Parathyroid adenoma (tissue), 2 donors: ENCODE results near the gene RANBP10.

ENCODE experiments used
- H2AFZ ChIP-seq: fragments of 300-600 bp; sonication (generic); one replicate; pipeline ENCODE4 v1.7.0; 2017; ENCODE audit warnings: antibody characterized with exemption, mild to moderate bottlenecking
- H3K27ac ChIP-seq: fragments of 300-600 bp; sonication (generic); one replicate; pipeline ENCODE4 v1.7.0; 2017
- H3K27me3 ChIP-seq: fragments of 300-600 bp; sonication (generic); one replicate; pipeline ENCODE4 v1.7.0; 2017; ENCODE audit warnings: low read length; ENCODE audit not compliant: control insufficient read depth, insufficient read depth
- H3K36me3 ChIP-seq: fragments of 300-600 bp; sonication (generic); one replicate; pipeline ENCODE4 v1.7.0; 2017; ENCODE audit warnings: low read length; ENCODE audit not compliant: control insufficient read depth, insufficient read depth
- H3K4me1 ChIP-seq: fragments of 300-600 bp; sonication (generic); one replicate; pipeline ENCODE4 v1.7.0; 2017; ENCODE audit warnings: control low read depth
- H3K4me2 ChIP-seq: fragments of 300-600 bp; sonication (generic); one replicate; pipeline ENCODE4 v1.7.0; 2017; ENCODE audit warnings: low read length
- H3K4me3 ChIP-seq: fragments of 300-600 bp; sonication (generic); one replicate; pipeline ENCODE4 v1.7.0; 2017; ENCODE audit warnings: low read depth, low read length
- H3K79me2 ChIP-seq: fragments of 300-600 bp; sonication (generic); one replicate; pipeline ENCODE4 v1.7.0; 2017; ENCODE audit warnings: control low read depth
- H3K9ac ChIP-seq: fragments of 300-600 bp; sonication (generic); one replicate; pipeline ENCODE4 v1.7.0; 2017; ENCODE audit warnings: mild to moderate bottlenecking
- H3K9me3 ChIP-seq: fragments of 300-600 bp; sonication (generic); one replicate; pipeline ENCODE4 v1.7.0; 2017; ENCODE audit warnings: low read length; ENCODE audit not compliant: control insufficient read depth
- CTCF ChIP-seq: fragments of 300-600 bp; sonication (generic); IDR thresholded peaks from one replicate; pipeline ENCODE4 v1.7.0; 2017; ENCODE audit warnings: antibody characterized with exemption, mild to moderate bottlenecking
- donor health status: primary hyperparathyroidism.

Gene RANBP10

GRCh38 chr16:67719778-67720144 lies 86.6 kb downstream of the RANBP10 start:
- Histone ChIP-seq H3K9me3 (no peaks in the 10 kb centered on the region), H3K4me2 (peak overlapping the region; percentile 97), H3K4me3 (peak overlapping the region; percentile 96), H3K79me2 (peaks cover 37% of the 10 kb centered on the region), H3K27ac (peak overlapping the region; percentile 76), H3K27me3 (no peaks in the 10 kb centered on the region), H2AFZ (peak overlapping the region; percentile 97), H3K36me3 (no peaks in the 10 kb centered on the region), H3K4me1 (peaks cover 14% of the 10 kb centered on the region), H3K9ac (no peak overlapping the region)
- TF ChIP-seq CTCF: no peak

- H3K4me1 ChIP-seq: peaks cover 14% of the 10 kb centered on the region
- no peaks in the 10 kb centered on the region for H3K27me3 ChIP-seq
- H3K36me3 ChIP-seq: no peaks in the 10 kb centered on the region
- TF ChIP-seq CTCF: no peak
- H2AFZ ChIP-seq: peak within 1 kb of the TSS; percentile 97
- peak within 1 kb of the TSS; percentile 42 for H3K9ac ChIP-seq
- H3K4me3 ChIP-seq: peak within 1 kb of the TSS; percentile 96
- no peaks in the 10 kb centered on the region for H3K9me3 ChIP-seq
- peaks cover 41% of the 10 kb centered on the region for H3K79me2 ChIP-seq
- peak within 1 kb of the TSS; percentile 76 for H3K27ac ChIP-seq
- H3K4me2 ChIP-seq: peak within 1 kb of the TSS; percentile 97
Measured at GRCh38 chr16:67719048-67719777, 87.1 kb downstream of the RANBP10 start, which contains the start of gene GFOD2. Gene GFOD2, minus strand, starts transcription at chr16:67719316. Its CDS starts 33,601 bp downstream, at chr16:67685715.

- Histone ChIP-seq H3K4me3 (peak overlapping the region; percentile 96), H3K4me1 (peaks cover 14% of the 10 kb centered on the region), H3K79me2 (peaks cover 46% of the 10 kb centered on the region), H3K27me3 (no peaks in the 10 kb centered on the region), H3K9ac (peak overlapping the region; percentile 42), H2AFZ (peak overlapping the region; percentile 97), H3K4me2 (peak overlapping the region; percentile 97), H3K9me3 (no peaks in the 10 kb centered on the region), H3K36me3 (no peaks in the 10 kb centered on the region), H3K27ac (peak overlapping the region; percentile 76)
- TF ChIP-seq CTCF: no peak
Measured at GRCh38 chr16:67718668-67719047, 87.7 kb downstream of the RANBP10 start.

GRCh38 chr16:67716097-67716496 lies 90.3 kb downstream of the RANBP10 start:
- no peak overlapping the region for H3K4me2 ChIP-seq
- TF ChIP-seq CTCF: no peak
- H3K79me2 ChIP-seq: peaks cover 58% of the 10 kb centered on the region
- no peak overlapping the region for H3K4me3 ChIP-seq
- H3K9me3 ChIP-seq: no peaks in the 10 kb centered on the region
- H3K9ac ChIP-seq: no peak overlapping the region
- H3K4me1 ChIP-seq: peaks cover 14% of the 10 kb centered on the region
- no peaks in the 10 kb centered on the region for H3K27me3 ChIP-seq
- no peak overlapping the region for H2AFZ ChIP-seq
- H3K27ac ChIP-seq: no peak overlapping the region
- no peaks in the 10 kb centered on the region for H3K36me3 ChIP-seq

GRCh38 chr16:67714522-67714921 lies 91.8 kb downstream of the RANBP10 start:
- no peaks in the 10 kb centered on the region for H3K27me3 ChIP-seq
- no peak overlapping the region for H3K9ac ChIP-seq
- peaks cover 12% of the 10 kb centered on the region for H3K4me1 ChIP-seq
- no peak for TF ChIP-seq CTCF
- no peak overlapping the region for H3K4me3 ChIP-seq
- H3K79me2 ChIP-seq: peaks cover 62% of the 10 kb centered on the region
- no peaks in the 10 kb centered on the region for H3K9me3 ChIP-seq
- H3K4me2 ChIP-seq: no peak overlapping the region
- H3K36me3 ChIP-seq: no peaks in the 10 kb centered on the region
- H2AFZ ChIP-seq: no peak overlapping the region
- H3K27ac ChIP-seq: no peak overlapping the region
